DOHH2 (cell line): ENCODE data around the gene MAP3K20.

ENCODE experiments used
- CTCF ChIP-seq: fragments of 200-600 bp; sonication (generic); IDR thresholded peaks from one replicate; pipeline ENCODE4 v1.5.1; 2014; ENCODE audit warnings: antibody characterized with exemption, mild to moderate bottlenecking, low read depth, low read length; ENCODE audit not compliant: poor library complexity, severe bottlenecking
- EZH2phosphoT487 ChIP-seq: fragments of 200-600 bp; sonication (generic); IDR thresholded peaks from 2 replicates; pipeline ENCODE4 v1.6.1; 2017; ENCODE audit warnings: borderline replicate concordance, mild to moderate bottlenecking, antibody characterized with exemption, low read length, moderate library complexity, mixed read lengths

- no peak for TF ChIP-seq CTCF
- no peak for TF ChIP-seq EZH2phosphoT487
Measured at GRCh38 chr2:173141666-173142065, 66.0 kb downstream of the MAP3K20 start.
